NCI-H82 treated with DMSO at 0.1 percent for 48 hours (cell line): Measurements from ENCODE around the gene SIRT1.
"Not testable (repeated sequence)": the region's sequence is repeated elsewhere in the genome, so short reads cannot be mapped to it uniquely, and the experiment has no call there.

ENCODE experiments used
- DNase-seq: peaks from one replicate; lab custom pipeline; 2025; ENCODE audit not compliant: unreplicated experiment; lab: John Stamatoyannopoulos, UW

The SIRT1 gene

DNA sequence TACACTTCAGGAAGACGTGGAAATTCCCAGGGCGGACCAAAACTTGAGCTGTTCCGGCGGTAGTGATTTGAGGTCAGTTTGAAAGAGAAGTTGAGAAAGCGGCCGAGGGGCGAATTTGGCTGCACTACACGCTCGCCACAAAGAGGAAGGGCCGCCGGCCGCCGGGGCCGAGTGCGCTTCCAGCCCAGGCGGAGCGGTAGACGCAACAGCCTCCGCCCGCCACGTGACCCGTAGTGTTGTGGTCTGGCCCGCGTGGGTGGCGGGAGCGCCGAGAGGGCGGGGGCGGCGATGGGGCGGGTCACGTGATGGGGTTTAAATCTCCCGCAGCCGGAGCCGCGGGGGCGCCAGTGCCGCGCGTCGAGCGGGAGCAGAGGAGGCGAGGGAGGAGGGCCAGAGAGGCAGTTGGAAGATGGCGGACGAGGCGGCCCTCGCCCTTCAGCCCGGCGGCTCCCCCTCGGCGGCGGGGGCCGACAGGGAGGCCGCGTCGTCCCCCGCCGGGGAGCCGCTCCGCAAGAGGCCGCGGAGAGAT is at the start of gene SIRT1:
Gene SIRT1 (plus strand): TSS at position 344 of the 529 bp plus-strand sequence. CDS start 66 bp downstream, at position 410.
- peak; percentile 76 for DNase-seq

- not testable (repeated sequence) for DNase-seq
These were observed 48.7 kb upstream of the SIRT1 start for GRCh38 chr10:67835541-67836394.

- DNase-seq, result no peak
These were observed 48.0 kb upstream of the SIRT1 start for GRCh38 chr10:67836488-67836887.

- no peak for DNase-seq
These were observed 47.5 kb upstream of the SIRT1 start for GRCh38 chr10:67836972-67837371.

DNA sequence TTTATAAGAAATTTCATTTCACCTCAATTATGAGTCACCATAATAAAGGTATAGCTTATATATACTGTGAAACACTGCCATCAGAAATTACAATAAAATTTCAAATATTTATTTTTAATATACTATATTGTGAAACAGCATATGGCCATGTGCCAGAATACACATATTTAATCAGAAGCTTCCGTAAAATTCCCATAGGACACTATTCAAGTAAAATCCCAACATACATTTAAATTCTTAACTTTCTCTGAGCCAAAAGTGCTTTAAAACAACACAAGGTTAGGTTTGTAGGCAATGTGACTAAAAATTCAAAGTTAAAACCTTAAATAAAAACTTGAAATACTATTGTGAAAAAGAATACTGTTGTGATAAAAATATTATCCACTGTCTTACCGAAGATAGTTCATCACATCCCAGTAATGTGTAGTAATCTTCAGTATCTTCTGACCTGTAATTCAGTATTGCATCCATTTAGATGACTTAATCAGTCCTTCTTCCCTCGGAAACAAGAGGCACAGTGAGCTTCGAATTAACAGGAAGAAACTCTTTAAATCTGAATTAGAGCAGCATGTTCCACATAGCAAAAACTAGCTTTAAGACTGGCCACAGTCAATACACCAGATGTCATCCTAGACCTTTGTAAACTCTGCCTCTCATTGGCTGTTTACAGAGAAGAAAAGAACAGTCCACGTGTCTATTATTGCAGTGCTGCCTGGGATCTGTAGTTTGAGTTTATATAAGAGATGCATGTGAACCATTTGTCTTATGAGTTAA is 46.7 kb upstream of the SIRT1 start, which contains the start of gene DNAJC12:
Gene DNAJC12 (minus strand): TSS at position 648 of the 774 bp plus-strand sequence. CDS start 177 bp downstream, at position 471.
- peak; percentile 86 for DNase-seq

DNA sequence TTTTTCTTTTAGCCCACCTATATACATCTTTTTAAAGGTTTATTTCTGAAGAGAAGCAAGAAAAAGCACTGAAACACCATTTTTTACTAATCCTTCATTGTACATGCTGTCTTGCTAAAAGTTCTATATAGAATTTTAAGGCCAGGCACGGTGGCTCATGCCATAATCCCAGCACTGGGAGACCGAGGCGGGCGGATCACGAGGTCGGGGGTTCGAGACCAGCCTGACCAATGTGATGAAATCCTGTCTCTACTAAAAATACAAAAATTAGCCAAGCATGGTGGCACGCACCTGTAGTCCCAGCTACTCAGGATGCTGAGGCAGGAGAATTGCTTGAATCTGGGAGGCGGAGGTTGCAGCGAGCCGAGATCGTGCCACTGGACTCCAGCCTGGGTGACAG is 44.9 kb upstream of the SIRT1 start:
- DNase-seq, result not testable (repeated sequence)

DNA sequence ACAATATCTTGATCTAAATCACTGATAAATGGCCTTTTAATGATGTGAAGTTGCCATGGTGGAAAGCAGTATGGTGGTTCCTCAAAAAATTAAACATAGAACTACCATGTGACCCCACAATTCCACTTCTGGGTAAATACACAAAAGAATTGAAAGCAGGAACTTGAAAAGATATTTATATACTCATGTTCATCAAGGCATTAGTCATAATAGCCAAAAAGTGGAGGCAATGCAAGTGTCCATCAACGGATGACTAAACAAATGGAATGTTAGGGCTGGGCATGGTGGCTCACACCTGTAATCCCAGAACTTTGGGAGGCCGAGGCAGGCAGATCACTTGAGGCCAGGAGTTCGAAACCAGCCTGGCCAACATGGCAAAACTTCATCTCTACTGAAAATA is 44.5 kb upstream of the SIRT1 start:
- no peak for DNase-seq

DNA sequence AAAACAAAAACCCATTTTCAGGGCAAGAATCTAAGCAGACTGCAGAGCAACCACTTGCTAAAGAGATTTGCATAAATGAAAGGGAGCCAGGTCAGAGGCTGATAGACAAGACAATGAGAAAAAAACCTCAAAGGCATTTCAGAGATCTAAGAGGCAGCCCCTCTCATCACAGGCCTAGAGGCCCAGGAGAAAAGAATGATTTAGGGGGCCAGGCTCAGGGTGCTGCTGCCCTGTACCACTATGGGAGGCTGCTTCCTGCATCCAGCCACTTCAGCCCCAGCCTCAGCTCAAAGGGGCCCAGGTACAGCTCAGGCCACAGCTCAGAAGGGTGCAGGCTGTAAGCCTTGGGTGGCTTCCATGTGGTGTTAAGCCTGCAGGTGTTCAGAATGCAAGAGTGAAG is 42.7 kb upstream of the SIRT1 start:
- DNase-seq, result no peak

DNA sequence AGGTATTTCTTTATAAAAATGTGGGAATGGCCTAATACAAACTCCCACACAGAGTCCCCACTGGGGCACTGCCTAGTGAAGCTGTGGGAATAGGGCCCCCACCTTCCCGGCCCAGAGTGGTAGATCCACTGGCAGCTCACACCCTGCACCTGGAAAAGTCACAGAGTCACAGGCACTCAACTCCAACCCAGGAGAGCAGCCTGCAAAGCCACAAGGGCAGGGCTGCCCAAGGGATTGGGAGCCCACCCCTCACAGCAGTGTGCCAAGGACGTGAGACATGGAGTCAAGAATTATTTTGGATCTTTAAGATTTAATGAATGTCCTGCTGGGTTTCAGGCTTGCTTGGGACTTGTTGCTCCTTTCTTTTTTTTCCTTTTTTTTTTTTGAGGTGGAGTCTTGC is 41.2 kb upstream of the SIRT1 start:
- no peak for DNase-seq

DNA sequence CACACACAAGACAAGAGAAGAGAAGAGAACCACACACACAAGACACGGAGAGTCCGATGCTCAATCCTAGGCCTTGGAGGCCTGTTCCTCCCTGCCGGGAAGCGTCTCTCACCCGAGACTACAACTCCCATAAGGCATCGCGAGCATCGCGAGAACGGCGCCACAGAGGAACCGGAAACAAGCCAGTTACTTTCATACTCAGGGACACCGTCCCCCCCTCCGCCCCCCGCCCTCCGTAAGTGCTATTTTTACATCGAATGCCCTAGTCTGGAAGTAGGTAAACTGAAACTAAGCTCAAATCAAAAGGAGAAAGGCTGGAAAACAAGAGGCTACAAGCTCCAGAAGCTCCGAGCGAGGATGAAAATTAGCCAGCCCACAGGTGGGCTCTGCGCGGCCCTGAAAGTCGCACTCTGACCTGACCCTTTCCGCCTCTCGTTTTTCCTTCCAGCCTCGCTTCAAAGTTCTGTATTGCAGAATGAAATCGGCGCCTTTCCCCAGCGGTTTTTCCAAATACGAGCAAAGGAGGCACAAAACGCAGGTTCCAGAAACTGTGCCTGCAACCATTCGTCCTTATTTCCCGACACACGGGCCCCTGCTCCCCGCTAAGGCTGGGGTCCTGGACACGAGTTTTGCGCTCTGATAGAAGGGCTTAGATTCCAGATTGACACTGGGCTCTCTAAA is 35.0 kb upstream of the SIRT1 start:
- DNase-seq, result peak; percentile 57

DNA sequence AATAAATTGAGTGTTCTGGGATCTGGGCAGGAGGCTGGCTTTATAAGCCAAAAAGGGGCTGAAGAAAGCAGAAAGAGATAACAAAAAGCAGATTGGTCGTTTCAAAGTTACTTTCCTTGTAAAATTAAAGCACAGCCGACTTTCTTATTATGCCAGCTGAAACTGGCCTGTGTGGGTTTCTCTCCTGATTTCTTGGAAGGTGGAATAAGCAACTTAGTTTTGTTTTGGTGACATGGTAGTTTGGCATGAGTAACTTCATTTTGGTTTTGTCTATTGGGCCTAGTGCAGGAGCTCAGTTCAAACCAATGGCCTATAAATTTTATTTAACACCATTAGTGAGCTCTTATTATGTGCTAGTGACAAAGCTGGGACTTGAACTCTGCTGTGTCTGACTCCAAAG is 33.3 kb upstream of the SIRT1 start:
- no peak for DNase-seq

- no peak for DNase-seq
These were observed 31.7 kb upstream of the SIRT1 start for GRCh38 chr10:67852761-67853160.

- DNase-seq, result no peak
These were observed 30.9 kb upstream of the SIRT1 start for GRCh38 chr10:67853512-67853911.

DNA sequence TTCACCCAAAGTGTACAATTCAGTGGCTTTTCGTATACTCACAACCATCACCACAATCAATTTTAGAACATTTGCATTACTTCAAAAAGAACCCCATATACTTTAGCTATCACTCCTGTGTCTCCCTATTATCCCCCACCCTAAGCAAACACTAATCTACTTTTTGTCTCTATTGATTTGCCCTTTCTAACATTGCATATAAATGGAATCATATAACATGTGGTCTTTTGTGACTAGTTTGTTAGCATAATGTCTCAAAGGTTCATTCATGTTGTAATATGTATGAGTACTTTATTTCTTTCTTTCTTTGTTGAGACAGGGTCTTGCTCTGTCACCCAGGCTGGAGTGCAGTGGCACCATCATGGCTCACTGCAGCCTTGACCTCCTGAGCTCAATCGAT is 25.5 kb upstream of the SIRT1 start:
- no peak for DNase-seq

DNA sequence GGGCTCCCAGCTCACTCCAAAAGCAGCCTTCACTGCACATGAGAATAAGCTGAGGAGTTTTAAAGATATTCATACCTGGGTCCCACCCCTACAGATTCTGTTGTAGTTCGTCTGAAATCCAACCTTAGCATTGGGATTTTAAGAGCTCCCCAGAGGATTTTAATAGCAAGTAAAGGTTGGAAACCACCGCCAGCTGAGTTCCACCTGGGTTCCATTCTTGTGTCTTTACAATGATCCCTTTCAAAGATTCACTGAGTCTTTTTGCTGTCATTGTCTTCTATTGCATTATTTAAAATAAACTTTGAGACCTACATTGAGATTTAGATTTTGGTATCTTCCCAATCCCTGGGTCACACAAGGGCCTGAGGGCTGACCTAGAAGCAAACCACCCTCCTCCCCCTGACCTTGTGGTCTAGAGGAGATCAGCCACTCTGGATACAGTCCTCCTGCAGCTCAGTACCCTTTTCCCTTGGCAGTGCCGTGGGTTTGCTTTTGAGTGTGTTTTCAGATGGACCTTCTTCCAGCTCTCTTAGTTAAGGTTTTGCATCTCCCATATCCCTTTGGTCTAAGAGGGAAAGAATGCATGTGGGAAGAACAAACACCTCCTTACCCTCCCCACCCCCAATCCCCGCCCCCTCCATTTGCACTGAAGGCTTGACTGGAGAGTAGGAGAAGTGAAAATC is 22.6 kb upstream of the SIRT1 start:
- no peak for DNase-seq

DNA sequence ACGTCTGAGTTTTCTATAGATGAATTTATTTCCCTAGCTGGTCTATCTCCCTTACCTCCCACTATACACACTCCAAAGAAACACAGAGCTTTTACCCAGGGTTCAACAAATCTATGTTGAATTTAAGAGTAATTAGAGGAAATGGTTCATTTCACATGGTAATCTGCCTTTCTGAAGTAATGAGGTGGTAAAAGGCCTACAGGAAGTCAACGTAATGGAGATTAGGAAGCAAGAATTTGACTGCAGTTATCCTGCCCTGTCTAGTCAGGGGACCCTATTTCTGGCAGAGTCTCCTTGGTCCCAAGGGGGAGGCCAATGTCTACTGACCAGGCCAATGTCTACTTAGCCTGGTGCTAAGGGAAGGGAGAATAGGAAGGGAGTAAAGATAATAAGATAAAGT is 21.4 kb upstream of the SIRT1 start:
- DNase-seq, result no peak

DNA sequence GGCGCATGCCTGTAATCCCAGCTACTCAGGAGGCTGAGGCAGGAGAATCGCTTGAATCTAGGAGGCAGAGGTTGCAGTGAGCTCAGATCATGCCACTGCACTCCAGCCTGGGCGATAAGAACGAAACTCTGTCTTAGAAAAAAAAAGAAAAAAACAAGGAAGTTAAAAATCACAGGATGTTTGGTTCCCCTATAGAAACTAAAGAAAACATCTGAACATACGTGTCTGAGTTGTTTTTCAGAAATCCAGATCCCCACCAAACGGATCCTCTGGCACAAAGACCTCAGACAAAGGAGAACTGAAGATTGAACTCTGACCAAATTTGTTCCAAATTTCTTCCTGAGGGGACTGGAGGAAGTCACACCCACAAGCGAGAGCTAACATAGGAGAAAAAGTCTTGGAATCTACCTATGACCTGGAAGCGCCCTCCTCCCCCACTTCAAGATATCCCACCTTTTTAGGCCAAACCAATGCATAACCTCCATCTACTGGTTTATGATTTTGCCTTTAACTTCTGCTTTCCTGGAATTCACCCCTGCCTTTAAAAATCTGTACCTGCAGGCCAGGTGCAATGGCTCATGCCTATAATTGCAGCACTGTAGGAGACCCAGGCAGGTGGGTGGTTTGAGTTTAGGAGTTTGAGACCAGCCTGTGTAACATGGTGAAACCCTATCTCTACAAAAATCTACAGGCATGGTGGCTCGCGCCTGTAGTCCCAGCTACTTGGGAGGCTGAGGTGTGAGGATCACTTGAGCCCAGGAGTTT is 19.7 kb upstream of the SIRT1 start:
- no peak for DNase-seq

DNA sequence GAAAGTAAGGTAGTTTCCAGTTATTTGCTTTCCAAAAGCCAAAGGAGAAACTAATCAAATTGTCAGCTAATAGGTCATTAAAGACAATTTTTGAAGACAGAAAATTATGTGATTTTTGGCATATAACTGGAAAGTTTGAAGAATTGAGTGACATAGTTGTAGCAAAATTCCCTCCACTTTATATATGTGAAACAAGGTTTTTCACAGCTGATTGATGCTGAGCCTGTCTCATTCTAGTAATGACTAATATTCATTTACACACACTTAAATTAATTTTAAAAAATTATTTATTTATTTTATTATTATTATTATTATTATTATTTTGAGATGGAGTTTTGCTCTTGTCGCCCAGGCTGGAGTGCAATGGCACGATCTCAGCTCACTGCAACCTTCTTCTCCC is 16.3 kb upstream of the SIRT1 start:
- no peak for DNase-seq

GRCh38 chr10:67869996-67870395 is 14.5 kb upstream of the SIRT1 start:
- no peak for DNase-seq
